ENCODE results near the gene SMNDC1. TPM values are rescaled to one million over a fixed set of nuclear protein-coding genes. Genes with fewer than 3 reads are reported as not detected.

SMNDC1 gene
- total RNA-seq, 4 donors from 2014 or later: 11.4 to 21.0 (median 15.3) TPM

DNA sequence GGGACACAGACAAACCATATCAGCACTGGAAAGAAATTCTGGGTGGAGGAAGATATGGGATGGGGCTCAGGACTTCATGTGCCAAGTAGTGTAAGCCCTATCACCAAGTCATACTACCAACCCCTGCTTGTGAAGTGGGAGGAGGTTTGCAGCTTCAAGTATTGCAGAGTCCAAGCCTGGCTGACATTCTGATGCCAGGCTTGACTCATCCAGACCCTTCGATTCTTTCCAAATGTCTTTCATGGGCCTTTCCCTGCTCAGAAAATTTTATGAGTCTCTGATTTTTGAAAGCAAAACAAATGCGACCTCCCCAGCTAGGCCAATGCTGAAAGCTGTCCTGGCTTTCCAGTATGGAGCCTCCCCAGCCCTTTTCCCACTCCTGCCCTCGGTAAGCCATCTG is 45.1 kb upstream of the SMNDC1 start:
- Histone ChIP-seq H3K4me1 (peaks cover 0 to 18% (median 12%) of the 10 kb centered on the region in 4 donors), H3K4me3 (no peak overlapping the region), H3K27me3 (no peaks in the 10 kb centered on the region), H3K36me3 (no peaks in the 10 kb centered on the region), H3K27ac (no peak overlapping the region), H3K9me3 (no peaks in the 10 kb centered on the region)
- no peak for DNase-seq (ENCODE audit: low spot score in 2 of 2)
- WGBS, 2 donors: 75 to 76% methylated on average over 3 of the region's 3 CpGs
- no peak for TF ChIP-seq EP300 (IDR thresholded peaks at IDR 0.05)
- TF ChIP-seq POLR2A (IDR thresholded peaks at IDR 0.05): no peak
- TF ChIP-seq, protein P1, sequence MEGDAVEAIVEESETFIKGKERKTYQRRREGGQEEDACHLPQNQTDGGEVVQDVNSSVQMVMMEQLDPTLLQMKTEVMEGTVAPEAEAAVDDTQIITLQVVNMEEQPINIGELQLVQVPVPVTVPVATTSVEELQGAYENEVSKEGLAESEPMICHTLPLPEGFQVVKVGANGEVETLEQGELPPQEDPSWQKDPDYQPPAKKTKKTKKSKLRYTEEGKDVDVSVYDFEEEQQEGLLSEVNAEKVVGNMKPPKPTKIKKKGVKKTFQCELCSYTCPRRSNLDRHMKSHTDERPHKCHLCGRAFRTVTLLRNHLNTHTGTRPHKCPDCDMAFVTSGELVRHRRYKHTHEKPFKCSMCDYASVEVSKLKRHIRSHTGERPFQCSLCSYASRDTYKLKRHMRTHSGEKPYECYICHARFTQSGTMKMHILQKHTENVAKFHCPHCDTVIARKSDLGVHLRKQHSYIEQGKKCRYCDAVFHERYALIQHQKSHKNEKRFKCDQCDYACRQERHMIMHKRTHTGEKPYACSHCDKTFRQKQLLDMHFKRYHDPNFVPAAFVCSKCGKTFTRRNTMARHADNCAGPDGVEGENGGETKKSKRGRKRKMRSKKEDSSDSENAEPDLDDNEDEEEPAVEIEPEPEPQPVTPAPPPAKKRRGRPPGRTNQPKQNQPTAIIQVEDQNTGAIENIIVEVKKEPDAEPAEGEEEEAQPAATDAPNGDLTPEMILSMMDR (IDR thresholded peaks at IDR 0.05): no peak

DNA sequence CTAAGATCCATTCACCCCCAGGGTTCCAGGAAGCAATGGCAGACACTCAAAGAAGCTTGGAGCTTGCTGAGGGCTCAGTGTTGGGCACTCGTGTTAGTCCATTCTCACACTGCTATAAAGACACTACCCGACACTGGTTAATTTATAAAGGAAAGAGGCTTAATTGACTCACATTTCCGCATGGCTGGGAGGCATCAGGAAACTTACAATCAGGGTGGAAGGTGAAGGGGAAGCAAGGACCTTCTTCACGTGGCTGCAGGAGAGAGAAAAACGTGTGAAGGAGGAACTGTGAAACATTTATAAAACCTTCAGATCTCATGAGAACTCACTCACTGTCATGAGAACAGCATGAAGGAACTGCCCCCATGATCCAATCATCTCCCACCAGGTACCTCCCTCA is 44.7 kb upstream of the SMNDC1 start:
- H3K4me3 ChIP-seq: no peak overlapping the region
- H3K4me1 ChIP-seq: peaks cover 0 to 15% (median 9%) of the 10 kb centered on the region in 4 donors
- H3K27me3 ChIP-seq: no peaks in the 10 kb centered on the region
- no peaks in the 10 kb centered on the region for H3K9me3 ChIP-seq
- H3K36me3 ChIP-seq: no peaks in the 10 kb centered on the region
- H3K27ac ChIP-seq: no peak overlapping the region
- no peak for DNase-seq (ENCODE audit: low spot score in 2 of 2)
- 63 to 67% methylated on average over 5 of the region's 5 CpGs for WGBS, 2 donors
- TF ChIP-seq POLR2A (IDR thresholded peaks at IDR 0.05) (no peak), EP300 (IDR thresholded peaks at IDR 0.05) (no peak)
- TF ChIP-seq, protein P1 (IDR thresholded peaks at IDR 0.05): no peak

DNA sequence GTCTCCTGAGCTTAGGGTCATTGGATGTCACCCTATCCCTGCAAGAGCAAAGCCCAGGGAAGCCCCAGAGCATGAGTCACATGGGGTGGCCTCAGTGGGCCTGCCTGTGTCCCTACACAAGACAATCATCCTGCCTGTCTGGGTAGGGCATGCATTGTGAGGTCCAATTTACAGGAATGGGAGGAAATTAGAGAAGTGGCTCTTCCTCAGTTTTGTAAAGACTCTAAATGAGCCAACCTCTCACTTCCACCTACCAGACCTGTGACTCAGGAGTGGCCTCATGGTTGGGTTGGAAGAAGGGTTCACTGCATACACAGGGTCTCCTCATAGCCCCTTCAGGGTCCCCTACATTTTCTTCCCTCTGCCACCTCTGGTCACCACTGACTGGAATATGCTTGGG is 43.6 kb upstream of the SMNDC1 start:
- H3K4me3 ChIP-seq: no peak overlapping the region
- peaks cover 0 to 4% (median 0%) of the 10 kb centered on the region in 4 donors for H3K4me1 ChIP-seq
- H3K27ac ChIP-seq: no peak overlapping the region
- H3K9me3 ChIP-seq: no peaks in the 10 kb centered on the region
- DNase-seq (ENCODE audit: low spot score in 2 of 2): no peak
- no peaks in the 10 kb centered on the region for H3K27me3 ChIP-seq
- no peaks in the 10 kb centered on the region for H3K36me3 ChIP-seq
- TF ChIP-seq, protein P1 (IDR thresholded peaks at IDR 0.05): no peak
- no peak for TF ChIP-seq POLR2A (IDR thresholded peaks at IDR 0.05)
- no peak for TF ChIP-seq EP300 (IDR thresholded peaks at IDR 0.05)

DNA sequence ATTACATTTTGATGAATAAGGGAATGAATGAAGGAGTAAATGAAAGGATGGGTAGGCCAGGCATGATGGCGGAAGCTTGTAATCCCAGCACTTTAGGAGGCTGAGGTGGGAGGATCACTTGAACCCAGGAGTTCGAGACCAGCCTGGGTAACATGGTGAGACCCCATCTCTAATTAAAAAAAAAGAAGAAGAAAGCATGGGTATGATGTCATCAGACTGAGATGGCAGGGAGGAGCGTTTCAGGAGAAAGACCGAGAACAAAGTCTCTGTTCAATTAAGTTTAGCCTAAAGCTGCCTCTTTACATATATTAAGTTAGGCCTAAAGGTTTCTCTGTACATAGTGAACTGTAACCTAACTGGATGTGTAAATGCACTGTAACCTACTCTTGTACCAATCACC is 42.2 kb upstream of the SMNDC1 start:
- no peaks in the 10 kb centered on the region for H3K27me3 ChIP-seq
- H3K27ac ChIP-seq: no peak overlapping the region
- H3K9me3 ChIP-seq: no peaks in the 10 kb centered on the region
- no peaks in the 10 kb centered on the region for H3K4me1 ChIP-seq
- WGBS, 2 donors: 89 to 92% methylated on average over 4 of the region's 4 CpGs
- DNase-seq (ENCODE audit: low spot score in 2 of 2): no peak
- TF ChIP-seq POLR2A (IDR thresholded peaks at IDR 0.05): no peak
- TF ChIP-seq, protein P1 (IDR thresholded peaks at IDR 0.05): no peak
- no peak for TF ChIP-seq EP300 (IDR thresholded peaks at IDR 0.05)
- no peak overlapping the region for H3K4me3 ChIP-seq
- H3K36me3 ChIP-seq: no peaks in the 10 kb centered on the region

DNA sequence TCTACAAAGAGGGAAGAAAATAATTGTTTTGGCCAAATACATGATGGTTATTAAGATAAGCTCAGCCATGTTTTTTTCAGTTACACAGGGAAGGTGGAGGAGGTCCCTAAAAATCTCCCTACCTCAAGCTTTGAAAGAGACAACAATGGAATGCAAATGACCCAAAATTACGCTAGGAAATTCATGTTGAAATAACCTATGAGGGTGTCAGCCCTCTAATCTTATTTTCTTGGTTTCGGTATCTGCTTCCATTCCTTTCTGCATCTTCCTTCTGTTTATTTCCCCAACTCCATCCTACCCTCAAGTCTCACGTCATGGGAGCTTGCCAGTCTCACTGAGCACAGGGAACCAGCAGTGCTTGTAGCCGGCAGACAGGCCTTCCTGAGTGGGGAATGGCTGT is 40.6 kb upstream of the SMNDC1 start:
- Histone ChIP-seq H3K4me1 (no peaks in the 10 kb centered on the region), H3K4me3 (no peak overlapping the region), H3K36me3 (no peaks in the 10 kb centered on the region), H3K27ac (no peak overlapping the region), H3K27me3 (no peaks in the 10 kb centered on the region), H3K9me3 (no peaks in the 10 kb centered on the region)
- no peak for DNase-seq (ENCODE audit: low spot score in 2 of 2)
- no peak for TF ChIP-seq EP300 (IDR thresholded peaks at IDR 0.05)
- TF ChIP-seq, protein P1 (IDR thresholded peaks at IDR 0.05): no peak
- no peak for TF ChIP-seq POLR2A (IDR thresholded peaks at IDR 0.05)
- WGBS, 2 donors: 71 to 73% methylated on average over 4 of the region's 4 CpGs

Measured in tibial nerve (tissue), 4 donors.